Ovary (tissue), 9 donors: Measurements from ENCODE around the gene KRT84. TPM values are rescaled to one million over a fixed set of nuclear protein-coding genes. Genes with fewer than 3 reads are reported as not detected.

ENCODE experiments used
- DNase-seq, 5 donors: peaks; one replicate each; pipeline ENCODE4 v3.0.0-alpha.2; 2019 to 2020
- H3K27ac ChIP-seq, 2 donors: fragments of 200-600 bp; one replicate each; pipeline versions ENCODE4 v1.5.1 to v1.8.0; 2019 to 2022
- H3K27me3 ChIP-seq: fragments of 200-600 bp; one replicate; pipeline ENCODE4 v1.8.0; 2022
- H3K36me3 ChIP-seq: fragments of 200-600 bp; sonication (generic); one replicate; pipeline ENCODE4 v1.5.1; 2019
- H3K4me1 ChIP-seq: one replicate; pipeline ENCODE4 v1.8.1; 2013; ENCODE audit warnings: mild to moderate bottlenecking, moderate library complexity; ENCODE audit not compliant: insufficient read depth
- H3K4me3 ChIP-seq: fragments of 200-600 bp; sonication (generic); one replicate; pipeline ENCODE4 v1.5.1; 2017
- H3K9me3 ChIP-seq, 2 donors: fragments of 200-600 bp in 1 of 2; sonication (generic) in 1 of 2; one replicate each; pipeline versions ENCODE4 v1.5.1 to v1.8.1; 2013 to 2019; ENCODE audit warnings: mild to moderate bottlenecking in 1 of 2, moderate library complexity in 1 of 2
- CTCF ChIP-seq, 3 donors: fragments of 450-650 bp in 2 of 3; fragments of 200-600 bp in 1 of 3; IDR thresholded peaks; one replicate each; pipeline versions ENCODE4 v1.5.1 to v1.8.0; 2016 to 2022; ENCODE audit warnings: antibody characterized with exemption in 3 of 3, mild to moderate bottlenecking in 1 of 3
- EP300 ChIP-seq: sonication (generic); formaldehyde crosslinking; IDR thresholded peaks from one replicate; pipeline ENCODE4 v1.6.1; 2017; ENCODE audit warnings: antibody characterized with exemption
- POLR2A ChIP-seq: fragments of 450-650 bp; IDR thresholded peaks from one replicate; pipeline ENCODE4 v1.6.1; 2017; ENCODE audit warnings: antibody characterized with exemption, mild to moderate bottlenecking, moderate library complexity
- WGBS, 3 donors: extraction: QIAGEN DNeasy Blood & Tissue Kit in 1 of 3; methylation state at CpG; one replicate each; pipeline versions ENCODE4 v1.1.5 to v1.1.7; 2013 to 2017; 5-methylcytosine and 5-hydroxymethylcytosine counted together
- intact Hi-C, 4 donors: fragments of 100-400 bp; cut with DNase I; formaldehyde crosslinking; loops; one replicate each; pipeline versions ENCODE4 v1.11.0 to v1.15.1; 2022 to 2023
- polyA plus RNA-seq, 2 donors: library from polyadenylated mRNA; stranded (reverse); fragments of 200-250 nt in 1 of 2; fragments of 350-450 nt in 1 of 2; fragmentation: Illumina TruSeq in 1 of 2; extraction: RNeasy Lipid Tissue Mini Kit (QIAGEN cat#74804) in 1 of 2; gene quantifications; one replicate each; pipeline ENCODE4 v1.2.3, GENCODE V29; 2013 to 2014
- total RNA-seq, 7 donors: library from RNA; depleted of rRNA in 2 of 7; stranded (reverse); fragments of >200 nt in 2 of 7; fragmentation: NEBNext Ultra II Directional in 3 of 7; extraction: Animal tissue kit (Norgen Biotek cat#: 25700) in 3 of 7; gene quantifications; one replicate each; pipeline versions ENCODE4 v1.1.0 to v1.2.4, GENCODE V29; 2016 to 2023
- donor health status: DM: no; HTN: no; CAD: no; lungs with moderate emphysema.
- donor health status: DM: no; HTN: no; CAD: no.
- donor health status: Bipolar disorder and iron deficiency.
- donor health status: DM: yes; HTN: yes; CAD: no.
- donor health status: DM: no; HTN: no; CAD: no.
- donor health status: DM: yes; HTN: yes; CAD: no.

KRT84 gene
- total and polyA plus RNA-seq, 9 donors, result not detected

DNA sequence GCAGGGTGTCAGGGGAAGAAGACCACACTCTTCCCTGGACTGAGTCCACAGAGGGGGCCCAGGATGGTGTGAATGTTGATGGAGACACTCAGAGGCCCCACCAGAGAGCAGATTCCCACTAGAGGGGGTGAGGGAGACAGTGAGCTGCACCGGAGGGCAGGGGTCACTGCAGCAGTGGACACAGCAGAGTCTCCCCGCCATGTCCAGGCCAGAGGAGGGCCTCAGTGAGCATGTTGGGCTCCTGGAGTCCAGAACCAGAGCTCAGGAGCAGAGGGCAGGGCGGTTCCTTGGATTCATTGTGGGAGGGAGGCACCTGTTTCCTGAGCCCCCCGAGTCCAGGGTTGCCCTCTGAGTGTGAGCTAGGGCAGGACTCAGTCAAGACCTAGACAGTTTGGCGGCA lies 22.5 kb upstream of the KRT84 start:
- Histone ChIP-seq H3K27me3 (no peaks in the 10 kb centered on the region), H3K4me1 (no peaks in the 10 kb centered on the region), H3K4me3 (no peak overlapping the region), H3K36me3 (no peaks in the 10 kb centered on the region), H3K9me3 (no peaks in the 10 kb centered on the region), H3K27ac (no peak overlapping the region)
- no peak for DNase-seq
- TF ChIP-seq POLR2A (no peak), CTCF (IDR thresholded peaks at IDR 0.05) (no peak), EP300 (no peak)
- intact Hi-C loops, result no loop called here
- 80 to 89% (median 81%) methylated on average over 5 of the region's 5 CpGs for WGBS, 3 donors

GRCh38 chr12:52405922-52406385 lies 20.5 kb upstream of the KRT84 start, which contains the start of gene KRT82:
Gene KRT82, minus strand, starts transcription at chr12:52406335. Its CDS starts 58 bp downstream, at chr12:52406277.
- Histone ChIP-seq H3K4me1 (no peaks in the 10 kb centered on the region), H3K9me3 (no peaks in the 10 kb centered on the region), H3K36me3 (no peaks in the 10 kb centered on the region), H3K27ac (no peak within 1 kb of the TSS), H3K4me3 (no peak within 1 kb of the TSS), H3K27me3 (no peaks in the 10 kb centered on the region)
- whole genome bisulfite sequencing, 3 donors, result 90 to 92% (median 90%) methylated on average over 14 of the region's 14 CpGs
- no peak for DNase-seq
- TF ChIP-seq CTCF (IDR thresholded peaks at IDR 0.05) (no peak), EP300 (no peak), POLR2A (no peak)
- intact Hi-C loops, result no loop called here

DNA sequence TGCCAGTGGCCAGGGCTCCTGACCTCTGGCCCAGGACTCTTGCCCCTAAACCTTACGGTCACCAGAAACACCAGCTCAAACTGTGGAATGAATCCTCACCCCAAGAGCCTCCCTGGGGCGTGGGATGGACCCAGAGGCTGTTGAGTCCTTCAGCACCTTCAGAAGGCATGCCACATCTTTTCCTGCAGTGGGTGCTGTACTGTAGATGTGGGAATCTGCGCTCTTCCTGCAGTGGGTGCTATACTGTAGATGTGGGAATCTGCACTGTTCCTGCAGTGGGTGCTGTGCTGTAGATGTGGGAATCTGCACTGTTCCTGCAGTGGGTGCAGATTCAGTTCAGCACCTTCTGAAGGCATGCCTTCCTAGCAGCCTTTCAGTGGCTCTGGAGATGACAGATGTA lies 19.5 kb upstream of the KRT84 start:
- 79 to 90% (median 86%) methylated on average over 3 of the region's 3 CpGs for WGBS, 3 donors
- no peaks in the 10 kb centered on the region for H3K9me3 ChIP-seq

GRCh38 chr12:52403561-52403960 lies 18.1 kb upstream of the KRT84 start:
- no peaks in the 10 kb centered on the region for H3K9me3 ChIP-seq
- H3K4me3 ChIP-seq, result no peak overlapping the region
- TF ChIP-seq POLR2A (no peak), EP300 (no peak), CTCF (IDR thresholded peaks at IDR 0.05) (no peak)
- no peak for DNase-seq
- H3K36me3 ChIP-seq, result no peaks in the 10 kb centered on the region
- intact Hi-C loops, result no loop called here
- 89 to 93% (median 91%) methylated on average over 9 of the region's 9 CpGs for WGBS, 3 donors
- no peaks in the 10 kb centered on the region for H3K4me1 ChIP-seq
- no peak overlapping the region for H3K27ac ChIP-seq
- no peaks in the 10 kb centered on the region for H3K27me3 ChIP-seq

More for the DNA sequence above, 19.5 kb upstream of the KRT84 start:
- DNase-seq, result no peak
- H3K27ac ChIP-seq, result no peak overlapping the region
- H3K4me3 ChIP-seq, result no peak overlapping the region
- H3K4me1 ChIP-seq, result no peaks in the 10 kb centered on the region
- H3K27me3 ChIP-seq, result no peaks in the 10 kb centered on the region
- intact Hi-C loops, result no loop called here
- no peaks in the 10 kb centered on the region for H3K36me3 ChIP-seq
- TF ChIP-seq POLR2A (no peak), CTCF (IDR thresholded peaks at IDR 0.05) (no peak), EP300 (no peak)
